Measurements from ENCODE around the gene HEPHL1.
"Not testable (repeated sequence)": the region's sequence is repeated elsewhere in the genome, so short reads cannot be mapped to it uniquely, and the experiment has no call there.

HEPHL1 gene

GRCh38 chr11:94020777-94021481 is at the start of gene HEPHL1:
TSS of gene HEPHL1 (plus strand) at chr11:94021354. CDS start at chr11:94021369, 15 bp downstream.
- no peak for DNase-seq

GRCh38 chr11:93972790-93973189 is 48.4 kb upstream of the HEPHL1 start:
- no peak for DNase-seq

GRCh38 chr11:93973322-93974051 is 47.7 kb upstream of the HEPHL1 start:
- not testable (repeated sequence) for DNase-seq

- no peak for DNase-seq
Measured at GRCh38 chr11:93974759-93975158, 46.4 kb upstream of the HEPHL1 start.

GRCh38 chr11:93976577-93977254 is 44.4 kb upstream of the HEPHL1 start:
- not testable (repeated sequence) for DNase-seq

GRCh38 chr11:93983542-93984195 is 37.5 kb upstream of the HEPHL1 start:
- DNase-seq: no peak

- no peak for DNase-seq
Measured at GRCh38 chr11:93984196-93984567, 37.0 kb upstream of the HEPHL1 start.

GRCh38 chr11:93984936-93985335 is 36.2 kb upstream of the HEPHL1 start:
- DNase-seq: no peak

- DNase-seq: peak; percentile 18
Measured at GRCh38 chr11:93986716-93987115, 34.4 kb upstream of the HEPHL1 start.

- DNase-seq: no peak
Measured at GRCh38 chr11:93988455-93988854, 32.7 kb upstream of the HEPHL1 start.

GRCh38 chr11:93988912-93989311 is 32.2 kb upstream of the HEPHL1 start:
- DNase-seq: no peak

- DNase-seq: no peak
Measured at GRCh38 chr11:93993747-93994146, 27.4 kb upstream of the HEPHL1 start.

- DNase-seq: no peak
Measured at GRCh38 chr11:93997741-93998140, 23.4 kb upstream of the HEPHL1 start.

- no peak for DNase-seq
Measured at GRCh38 chr11:94000659-94001058, 20.5 kb upstream of the HEPHL1 start.

- no peak for DNase-seq
Measured at GRCh38 chr11:94002226-94002625, 18.9 kb upstream of the HEPHL1 start.

GRCh38 chr11:94007426-94007825 is 13.7 kb upstream of the HEPHL1 start:
- DNase-seq: no peak

- no peak for DNase-seq
Measured at GRCh38 chr11:94007906-94008305, 13.2 kb upstream of the HEPHL1 start.

- DNase-seq: no peak
Measured at GRCh38 chr11:94010136-94010535, 11.0 kb upstream of the HEPHL1 start.

- DNase-seq: no peak
Measured at GRCh38 chr11:94011478-94011877, 9.7 kb upstream of the HEPHL1 start.

GRCh38 chr11:94017446-94017845 is 3.7 kb upstream of the HEPHL1 start:
- DNase-seq: no peak

- DNase-seq: no peak
Measured at GRCh38 chr11:94018721-94019120, 2.4 kb upstream of the HEPHL1 start.

- no peak for DNase-seq
Measured at GRCh38 chr11:94023856-94024255, 2.7 kb downstream of the HEPHL1 start.

GRCh38 chr11:94024547-94024946 is 3.4 kb downstream of the HEPHL1 start:
- no peak for DNase-seq
